ENCODE measurements around the gene COBL. TPM values are rescaled to one million over a fixed set of nuclear protein-coding genes. Genes with fewer than 3 reads are reported as not detected.

COBL gene
- total RNA-seq, 1 donor from 2014 or later: under 0.01 TPM

- no peak for DNase-seq (ENCODE audit: low read depth in 2 of 2)
Measured at GRCh38 chr7:51278797-51279196, 37.8 kb downstream of the COBL start.

- no peak for DNase-seq (ENCODE audit: low read depth in 2 of 2)
Measured at GRCh38 chr7:51276967-51277366, 39.6 kb downstream of the COBL start.

DNA sequence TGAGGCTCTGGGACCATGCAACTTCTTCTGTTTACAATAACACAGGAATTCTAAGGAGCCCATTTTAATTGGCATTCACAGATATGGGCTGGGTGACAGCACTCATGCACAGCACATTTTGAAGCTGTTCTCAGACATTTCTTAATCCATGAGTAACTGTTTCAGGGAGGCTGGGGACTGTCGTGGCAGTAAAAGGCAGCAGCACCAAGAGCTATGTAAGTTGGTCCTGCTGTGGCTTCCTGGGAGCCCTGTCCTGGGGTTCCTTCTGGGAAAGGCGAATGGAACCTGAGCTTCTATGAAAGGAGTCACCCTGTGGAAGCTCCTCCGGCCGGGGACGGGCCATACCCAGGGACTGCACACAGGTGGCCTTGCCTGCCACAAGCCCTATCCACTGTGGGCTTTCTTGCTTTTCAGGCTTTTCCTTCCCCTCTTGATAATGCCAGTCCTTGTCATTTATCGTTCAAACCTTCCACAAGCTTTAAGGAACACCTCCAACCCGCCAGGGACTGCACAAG lies 40.5 kb downstream of the COBL start:
- DNase-seq (ENCODE audit: low read depth in 2 of 2): no peak

GRCh38 chr7:51275532-51275931 lies 41.1 kb downstream of the COBL start:
- DNase-seq (ENCODE audit: low read depth in 2 of 2): no peak

DNA sequence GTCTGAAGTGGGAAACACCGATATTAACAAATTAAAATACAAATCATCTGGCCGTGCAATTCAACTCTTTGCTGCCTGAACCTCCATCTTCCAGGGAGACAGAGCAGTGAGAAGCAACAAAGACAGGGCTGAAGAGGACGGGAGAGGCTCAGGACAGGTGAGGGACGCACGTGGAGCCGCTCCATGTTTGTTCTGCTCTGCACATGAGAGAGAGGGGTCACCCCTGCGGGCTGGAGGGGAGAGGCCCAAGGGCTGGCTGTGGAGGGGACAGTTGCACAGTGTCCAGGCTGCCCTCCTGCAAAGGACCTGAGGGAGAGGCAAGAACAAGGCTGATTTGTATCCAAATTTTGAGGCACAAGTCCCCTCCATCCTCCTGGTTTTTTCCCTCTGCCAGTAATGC lies 41.7 kb downstream of the COBL start:
- DNase-seq (ENCODE audit: low read depth in 2 of 2): no peak

DNA sequence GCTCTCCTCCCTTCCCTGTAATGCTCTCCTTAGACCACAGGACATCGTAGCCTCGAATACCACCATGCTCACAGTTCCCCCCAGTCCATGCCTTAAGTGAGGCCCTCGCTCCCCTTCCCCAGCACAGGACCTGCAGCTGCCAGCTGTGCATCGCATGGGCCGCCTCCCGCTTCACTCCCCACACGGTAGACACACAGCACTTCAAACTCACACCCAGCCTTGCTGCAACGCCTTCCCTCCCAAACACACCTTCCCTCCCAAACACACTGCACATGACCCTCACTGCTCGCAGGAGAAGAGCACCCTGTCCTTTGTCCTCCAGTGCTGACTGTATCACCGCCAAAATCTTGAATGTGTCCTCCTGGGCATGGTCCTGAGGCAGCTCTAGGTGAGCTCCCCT lies 42.6 kb downstream of the COBL start:
- no peak for DNase-seq (ENCODE audit: low read depth in 2 of 2)

DNA sequence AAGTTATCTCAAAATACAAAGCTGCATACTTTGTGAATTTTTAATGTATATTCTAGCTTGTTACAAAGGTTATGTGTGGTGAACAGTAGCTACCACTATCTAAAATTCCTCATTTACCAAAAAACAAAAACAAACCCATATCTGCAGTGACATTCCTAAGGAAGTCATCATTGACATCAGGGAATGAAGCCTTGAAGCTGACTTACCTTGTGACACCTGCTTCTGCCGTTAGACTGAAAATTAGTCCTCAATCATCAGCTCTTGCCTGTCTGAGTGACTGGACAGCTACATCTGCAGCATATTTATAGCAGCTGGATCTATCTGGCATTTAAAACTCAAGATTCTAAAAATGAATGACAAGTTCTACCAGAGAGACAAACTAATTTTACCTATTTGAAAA lies 43.2 kb downstream of the COBL start:
- DNase-seq (ENCODE audit: low read depth in 2 of 2): no peak

GRCh38 chr7:51270965-51271364 lies 45.6 kb downstream of the COBL start:
- DNase-seq (ENCODE audit: low read depth in 2 of 2): no peak

- DNase-seq (ENCODE audit: low read depth in 2 of 2): no peak
Measured at GRCh38 chr7:51269911-51270310, 46.7 kb downstream of the COBL start.

- DNase-seq (ENCODE audit: low read depth in 2 of 2): no peak
Measured at GRCh38 chr7:51269321-51269720, 47.3 kb downstream of the COBL start.

DNA sequence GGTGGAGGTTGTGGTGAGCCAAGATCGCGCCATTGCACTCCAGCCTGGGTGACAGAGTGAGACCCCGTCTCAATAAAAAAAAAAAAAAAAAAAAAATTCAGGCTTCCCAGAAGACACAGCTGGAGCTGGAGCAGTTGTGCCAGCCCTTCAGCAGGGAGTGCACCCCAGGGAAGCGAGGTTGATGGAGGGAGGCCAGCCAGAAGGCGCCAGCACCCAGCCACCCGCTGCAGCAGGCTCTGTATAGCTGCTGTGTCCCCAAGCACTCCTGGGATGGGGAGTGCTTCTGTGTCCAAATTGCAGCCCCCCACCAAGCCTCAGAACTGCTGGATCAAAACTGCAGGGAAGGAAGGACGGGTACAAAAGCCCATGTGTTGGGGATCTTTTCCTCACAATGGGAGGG lies 47.8 kb downstream of the COBL start:
- no peak for DNase-seq (ENCODE audit: low read depth in 2 of 2)

DNA sequence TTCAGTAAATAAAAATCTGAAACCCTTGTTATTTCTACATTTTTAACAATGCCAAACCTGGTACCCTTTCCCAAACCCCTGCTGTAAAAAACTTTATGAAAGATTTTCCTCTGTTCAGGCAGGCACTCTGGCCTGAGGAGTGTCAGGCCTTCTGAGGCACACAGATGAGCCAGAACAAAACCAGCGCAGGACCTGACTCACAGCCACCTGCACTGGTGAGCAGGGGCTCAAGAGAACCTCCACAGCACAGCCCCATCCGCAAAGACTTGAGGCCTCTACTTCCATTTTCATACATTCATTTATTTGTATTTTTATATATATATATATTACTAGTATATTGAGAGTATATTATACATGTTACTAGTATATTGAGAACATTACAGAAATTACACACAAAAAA lies 49.4 kb downstream of the COBL start:
- no peak for DNase-seq (ENCODE audit: low read depth in 2 of 2)

- DNase-seq (ENCODE audit: low read depth in 2 of 2): no peak
Measured at GRCh38 chr7:51265066-51265907, 51.3 kb downstream of the COBL start.

DNA sequence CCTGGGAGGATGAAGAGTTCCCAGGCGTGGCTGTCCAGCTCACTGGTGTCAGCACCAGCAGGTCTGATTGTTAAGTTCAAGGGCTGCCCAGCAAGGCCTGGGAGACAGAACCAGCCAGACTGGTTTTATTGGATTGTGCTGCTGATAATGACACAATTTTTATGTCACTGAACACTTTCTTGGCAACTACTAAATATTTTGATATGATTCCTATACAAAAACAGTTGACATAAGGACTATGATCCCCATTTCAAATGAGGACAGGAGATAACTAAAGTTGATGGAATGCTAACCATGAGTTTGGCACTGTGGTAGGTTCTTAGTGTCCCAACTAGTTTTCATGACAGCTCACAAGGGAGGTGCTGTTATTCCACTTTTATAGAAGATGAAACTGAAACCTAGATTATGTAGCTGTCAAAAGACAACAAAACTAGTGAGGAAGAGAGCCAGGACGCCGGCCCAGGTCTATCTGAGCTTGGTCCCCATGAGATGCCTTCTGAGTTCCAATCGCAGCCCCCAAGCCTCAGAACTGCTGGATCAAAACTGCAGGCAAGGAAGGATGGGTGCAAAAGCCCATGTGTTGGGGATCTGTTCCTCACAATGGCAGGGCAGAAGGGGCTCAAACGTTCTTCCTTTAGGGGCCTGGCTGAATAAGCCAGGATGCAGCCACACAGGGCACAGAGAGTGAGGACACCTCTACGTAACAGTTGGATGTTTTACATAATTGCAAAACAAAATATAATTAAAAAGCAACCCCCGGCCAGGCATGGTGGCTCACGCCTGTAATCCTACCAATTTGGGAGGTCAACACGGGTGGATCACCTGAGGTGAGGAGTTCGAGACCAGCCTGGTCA lies 52.8 kb downstream of the COBL start:
- DNase-seq (ENCODE audit: low read depth in 2 of 2): no peak

DNA sequence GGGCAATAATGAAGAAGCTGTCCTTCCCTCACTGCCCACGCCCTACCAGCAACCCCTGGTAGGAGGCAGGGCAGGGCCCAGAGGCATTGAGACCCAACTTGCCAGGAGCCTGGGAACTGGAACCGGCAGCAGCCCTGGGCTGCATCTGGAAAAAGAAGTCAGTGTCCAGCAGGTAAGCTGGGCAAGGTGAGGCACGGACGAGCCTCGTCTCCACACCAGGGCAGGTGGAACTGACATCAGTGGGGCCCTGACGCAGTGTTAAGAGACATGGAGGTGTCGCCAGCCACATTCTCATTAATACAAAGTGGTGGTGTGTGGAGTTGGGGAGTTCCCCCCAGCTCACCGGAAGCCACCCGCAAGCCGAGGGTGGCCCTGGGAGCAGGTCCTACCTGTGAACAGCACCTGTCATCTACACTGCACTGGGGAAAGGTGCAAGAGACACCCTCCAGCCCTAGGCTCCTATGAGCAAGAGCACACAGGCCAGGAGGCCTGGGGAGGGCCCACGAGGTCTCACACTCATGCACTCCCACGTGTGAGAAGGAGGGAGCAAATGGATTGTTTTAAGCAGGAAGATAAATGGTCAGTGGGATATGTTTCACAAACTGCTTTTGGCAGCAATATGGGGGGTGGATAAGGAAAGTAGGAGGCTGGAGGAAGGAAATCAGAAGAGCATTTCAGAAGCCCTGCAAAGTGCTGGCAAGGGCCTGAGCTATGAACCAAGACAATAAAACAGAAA lies 53.6 kb downstream of the COBL start:
- no peak for DNase-seq (ENCODE audit: low read depth in 2 of 2)

GRCh38 chr7:51261950-51262795 lies 54.4 kb downstream of the COBL start:
- no peak for DNase-seq (ENCODE audit: low read depth in 2 of 2)

GRCh38 chr7:51261117-51261835 lies 55.3 kb downstream of the COBL start:
- DNase-seq (ENCODE audit: low read depth in 2 of 2): no peak

DNA sequence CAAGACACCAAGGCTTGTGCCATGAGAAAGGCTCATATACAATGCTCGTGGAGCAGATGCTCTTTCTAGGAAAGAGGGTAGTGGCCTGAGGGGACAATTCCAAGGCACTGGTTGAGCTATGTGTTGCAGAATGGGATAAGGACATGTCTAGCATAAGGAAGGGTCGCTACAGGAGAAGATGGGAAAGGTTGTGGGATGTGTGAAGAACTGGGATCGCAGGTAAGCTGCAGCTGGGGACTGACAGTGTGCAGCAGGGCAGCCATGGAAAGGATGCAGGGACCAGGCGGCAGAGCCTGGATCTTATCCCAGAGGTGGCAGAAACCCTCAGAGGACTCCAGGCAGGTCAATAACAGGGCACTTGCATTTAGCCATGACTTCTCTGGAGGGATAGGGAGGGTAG lies 56.1 kb downstream of the COBL start:
- DNase-seq (ENCODE audit: low read depth in 2 of 2): no peak

- no peak for DNase-seq (ENCODE audit: low read depth in 2 of 2)
Measured at GRCh38 chr7:51259766-51260165, 56.8 kb downstream of the COBL start.

GRCh38 chr7:51256916-51257315 lies 59.7 kb downstream of the COBL start:
- DNase-seq (ENCODE audit: low read depth in 2 of 2): no peak

Data from dermis microvascular lymphatic vessel endothelial cell (primary cell).